HepG2 (cell line): ENCODE measurements around the gene MSH4.

Experiments used
- CREM ChIP-seq, 2 experiments: sonication (generic) in 1 of 2; formaldehyde crosslinking in 1 of 2; IDR thresholded peaks; 2 replicates each; pipeline versions ENCODE4 v1.4.0 to v1.6.1; 2016 to 2020; ENCODE audit warnings: antibody characterized with exemption in 1 of 2, mild to moderate bottlenecking in 1 of 2, missing genetic modification reagents in 1 of 2
- ZNF232 ChIP-seq: sonication (generic); formaldehyde crosslinking; IDR thresholded peaks from 2 replicates; pipeline ENCODE4 v1.4.0; 2020; ENCODE audit warnings: missing genetic modification reagents, borderline replicate concordance
- TF ChIP-seq, protein P1 (sequence below): fragments of 450-650 bp; IDR thresholded peaks from 2 replicates; pipeline ENCODE4 v1.6.1; 2017; ENCODE audit warnings: mild to moderate bottlenecking
- TF ChIP-seq, protein P2 (sequence below): sonication (generic); formaldehyde crosslinking; IDR thresholded peaks from 2 replicates; pipeline ENCODE4 v1.5.0; 2020; ENCODE audit warnings: mild to moderate bottlenecking, missing genetic modification reagents, moderate library complexity

DNA sequence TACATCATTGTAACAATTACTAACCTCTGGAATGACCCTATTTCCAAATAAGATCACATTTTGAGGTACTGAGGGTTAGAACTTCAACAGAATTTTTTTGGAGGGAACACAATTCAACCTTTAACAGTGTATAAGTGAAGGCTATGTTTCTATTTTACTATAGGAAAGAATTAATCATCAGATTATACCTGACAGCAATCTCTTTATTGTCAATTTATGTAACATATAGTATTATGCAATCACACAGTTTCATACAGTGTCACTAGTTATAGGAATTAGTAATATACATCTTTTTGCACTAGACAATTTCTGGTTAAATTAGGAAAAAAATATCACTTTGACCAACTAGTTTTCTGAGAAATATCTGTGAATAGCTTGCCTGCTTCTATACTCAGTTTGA is 59.1 kb downstream of the MSH4 start:
- TF ChIP-seq ZNF232 (CRISPR knock-in tag) (no peak), CREM (IDR thresholded peaks at IDR 0.05) (no peak), CREM (CRISPR knock-in tag; IDR thresholded peaks at IDR 0.05) (no peak)
- TF ChIP-seq, protein P1, sequence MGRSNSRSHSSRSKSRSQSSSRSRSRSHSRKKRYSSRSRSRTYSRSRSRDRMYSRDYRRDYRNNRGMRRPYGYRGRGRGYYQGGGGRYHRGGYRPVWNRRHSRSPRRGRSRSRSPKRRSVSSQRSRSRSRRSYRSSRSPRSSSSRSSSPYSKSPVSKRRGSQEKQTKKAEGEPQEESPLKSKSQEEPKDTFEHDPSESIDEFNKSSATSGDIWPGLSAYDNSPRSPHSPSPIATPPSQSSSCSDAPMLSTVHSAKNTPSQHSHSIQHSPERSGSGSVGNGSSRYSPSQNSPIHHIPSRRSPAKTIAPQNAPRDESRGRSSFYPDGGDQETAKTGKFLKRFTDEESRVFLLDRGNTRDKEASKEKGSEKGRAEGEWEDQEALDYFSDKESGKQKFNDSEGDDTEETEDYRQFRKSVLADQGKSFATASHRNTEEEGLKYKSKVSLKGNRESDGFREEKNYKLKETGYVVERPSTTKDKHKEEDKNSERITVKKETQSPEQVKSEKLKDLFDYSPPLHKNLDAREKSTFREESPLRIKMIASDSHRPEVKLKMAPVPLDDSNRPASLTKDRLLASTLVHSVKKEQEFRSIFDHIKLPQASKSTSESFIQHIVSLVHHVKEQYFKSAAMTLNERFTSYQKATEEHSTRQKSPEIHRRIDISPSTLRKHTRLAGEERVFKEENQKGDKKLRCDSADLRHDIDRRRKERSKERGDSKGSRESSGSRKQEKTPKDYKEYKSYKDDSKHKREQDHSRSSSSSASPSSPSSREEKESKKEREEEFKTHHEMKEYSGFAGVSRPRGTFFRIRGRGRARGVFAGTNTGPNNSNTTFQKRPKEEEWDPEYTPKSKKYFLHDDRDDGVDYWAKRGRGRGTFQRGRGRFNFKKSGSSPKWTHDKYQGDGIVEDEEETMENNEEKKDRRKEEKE = no peak
- TF ChIP-seq, protein P2, sequence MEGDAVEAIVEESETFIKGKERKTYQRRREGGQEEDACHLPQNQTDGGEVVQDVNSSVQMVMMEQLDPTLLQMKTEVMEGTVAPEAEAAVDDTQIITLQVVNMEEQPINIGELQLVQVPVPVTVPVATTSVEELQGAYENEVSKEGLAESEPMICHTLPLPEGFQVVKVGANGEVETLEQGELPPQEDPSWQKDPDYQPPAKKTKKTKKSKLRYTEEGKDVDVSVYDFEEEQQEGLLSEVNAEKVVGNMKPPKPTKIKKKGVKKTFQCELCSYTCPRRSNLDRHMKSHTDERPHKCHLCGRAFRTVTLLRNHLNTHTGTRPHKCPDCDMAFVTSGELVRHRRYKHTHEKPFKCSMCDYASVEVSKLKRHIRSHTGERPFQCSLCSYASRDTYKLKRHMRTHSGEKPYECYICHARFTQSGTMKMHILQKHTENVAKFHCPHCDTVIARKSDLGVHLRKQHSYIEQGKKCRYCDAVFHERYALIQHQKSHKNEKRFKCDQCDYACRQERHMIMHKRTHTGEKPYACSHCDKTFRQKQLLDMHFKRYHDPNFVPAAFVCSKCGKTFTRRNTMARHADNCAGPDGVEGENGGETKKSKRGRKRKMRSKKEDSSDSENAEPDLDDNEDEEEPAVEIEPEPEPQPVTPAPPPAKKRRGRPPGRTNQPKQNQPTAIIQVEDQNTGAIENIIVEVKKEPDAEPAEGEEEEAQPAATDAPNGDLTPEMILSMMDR (CRISPR knock-in tag) = no peak
